Measurements from ENCODE around the gene FRYL. TPM values are rescaled to one million over a fixed set of nuclear protein-coding genes. Genes with fewer than 3 reads are reported as not detected.

FRYL gene
- total RNA-seq, 1 experiment from 2014 or later: 43.1 TPM

GRCh38 chr4:48653217-48654014 lies 126.7 kb downstream of the FRYL start:
- ChIA-PET POLR2A (ENCODE audit: low non-redundant PET) (no interaction called here), CTCF (no interaction called here)
- no TSS peak for BruUV-seq (replicated peaks)
- TF ChIP-seq, protein P1, sequence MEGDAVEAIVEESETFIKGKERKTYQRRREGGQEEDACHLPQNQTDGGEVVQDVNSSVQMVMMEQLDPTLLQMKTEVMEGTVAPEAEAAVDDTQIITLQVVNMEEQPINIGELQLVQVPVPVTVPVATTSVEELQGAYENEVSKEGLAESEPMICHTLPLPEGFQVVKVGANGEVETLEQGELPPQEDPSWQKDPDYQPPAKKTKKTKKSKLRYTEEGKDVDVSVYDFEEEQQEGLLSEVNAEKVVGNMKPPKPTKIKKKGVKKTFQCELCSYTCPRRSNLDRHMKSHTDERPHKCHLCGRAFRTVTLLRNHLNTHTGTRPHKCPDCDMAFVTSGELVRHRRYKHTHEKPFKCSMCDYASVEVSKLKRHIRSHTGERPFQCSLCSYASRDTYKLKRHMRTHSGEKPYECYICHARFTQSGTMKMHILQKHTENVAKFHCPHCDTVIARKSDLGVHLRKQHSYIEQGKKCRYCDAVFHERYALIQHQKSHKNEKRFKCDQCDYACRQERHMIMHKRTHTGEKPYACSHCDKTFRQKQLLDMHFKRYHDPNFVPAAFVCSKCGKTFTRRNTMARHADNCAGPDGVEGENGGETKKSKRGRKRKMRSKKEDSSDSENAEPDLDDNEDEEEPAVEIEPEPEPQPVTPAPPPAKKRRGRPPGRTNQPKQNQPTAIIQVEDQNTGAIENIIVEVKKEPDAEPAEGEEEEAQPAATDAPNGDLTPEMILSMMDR (conservative IDR thresholded peaks at IDR 0.05; ENCODE audit: low read depth, low read length): no peak
- no peak for TF ChIP-seq EZH2 (IDR thresholded peaks at IDR 0.05; ENCODE audit: borderline replicate concordance, low read depth, low read length, poor library complexity, severe bottlenecking)
- intact Hi-C loops (cut with micrococcal nuclease; ENCODE audit: unreplicated experiment): no loop called here
- H3K36me3 ChIP-seq (ENCODE audit: insufficient read depth, low read length, poor library complexity, severe bottlenecking): no peaks in the 10 kb centered on the region
- DNase-seq (ENCODE audit: low spot score): peak; percentile 50
- no peaks in the 10 kb centered on the region for H3K27me3 ChIP-seq (replicated peaks; ENCODE audit: insufficient read depth, low read depth, low read length, poor library complexity)
- peaks cover 45% of the 10 kb centered on the region for H3K4me1 ChIP-seq (ENCODE audit: insufficient read depth, low read length, poor library complexity, severe bottlenecking)
- no peak overlapping the region for H3K4me3 ChIP-seq (ENCODE audit: low read depth, low read length, poor library complexity, severe bottlenecking)
- no peaks in the 10 kb centered on the region for H3K9me3 ChIP-seq (ENCODE audit: low read depth, low read length, poor library complexity, severe bottlenecking)
- no peak overlapping the region for H3K27ac ChIP-seq (ENCODE audit: low read depth, low read length, poor library complexity, severe bottlenecking)

DNA sequence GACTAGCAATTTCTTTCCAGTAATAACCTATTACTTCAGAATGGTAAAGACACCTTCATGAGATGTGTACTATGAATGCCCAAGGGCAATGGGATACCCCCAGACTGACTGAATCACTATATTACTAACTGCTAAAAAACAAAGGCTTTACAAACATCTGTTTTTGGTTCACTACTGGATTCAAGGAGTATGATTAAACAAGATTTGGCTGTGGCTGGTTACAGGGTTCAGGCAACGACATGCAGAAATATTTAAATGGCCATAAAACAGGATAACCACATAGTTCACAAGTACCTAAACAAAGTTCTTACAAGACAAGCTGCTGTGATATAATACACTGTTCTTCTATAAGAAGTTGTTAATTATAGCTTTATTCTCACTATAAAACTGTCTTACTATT lies 128.2 kb downstream of the FRYL start:
- H3K4me3 ChIP-seq (ENCODE audit: low read depth, low read length, poor library complexity, severe bottlenecking): no peak overlapping the region
- BruUV-seq (replicated peaks): no TSS peak
- H3K27me3 ChIP-seq (replicated peaks; ENCODE audit: insufficient read depth, low read depth, low read length, poor library complexity): no peaks in the 10 kb centered on the region
- no peaks in the 10 kb centered on the region for H3K9me3 ChIP-seq (ENCODE audit: low read depth, low read length, poor library complexity, severe bottlenecking)
- intact Hi-C loops (cut with micrococcal nuclease; ENCODE audit: unreplicated experiment): no loop called here
- DNase-seq (ENCODE audit: low spot score): peak; percentile 30
- ChIA-PET POLR2A (ENCODE audit: low non-redundant PET) (no interaction called here), CTCF (no interaction called here)
- H3K27ac ChIP-seq (ENCODE audit: low read depth, low read length, poor library complexity, severe bottlenecking): no peak overlapping the region
- H3K36me3 ChIP-seq (ENCODE audit: insufficient read depth, low read length, poor library complexity, severe bottlenecking): no peaks in the 10 kb centered on the region
- TF ChIP-seq EZH2 (IDR thresholded peaks at IDR 0.05; ENCODE audit: borderline replicate concordance, low read depth, low read length, poor library complexity, severe bottlenecking): no peak
- TF ChIP-seq, protein P1 (conservative IDR thresholded peaks at IDR 0.05; ENCODE audit: low read depth, low read length): no peak
- peaks cover 45% of the 10 kb centered on the region for H3K4me1 ChIP-seq (ENCODE audit: insufficient read depth, low read length, poor library complexity, severe bottlenecking)

DNA sequence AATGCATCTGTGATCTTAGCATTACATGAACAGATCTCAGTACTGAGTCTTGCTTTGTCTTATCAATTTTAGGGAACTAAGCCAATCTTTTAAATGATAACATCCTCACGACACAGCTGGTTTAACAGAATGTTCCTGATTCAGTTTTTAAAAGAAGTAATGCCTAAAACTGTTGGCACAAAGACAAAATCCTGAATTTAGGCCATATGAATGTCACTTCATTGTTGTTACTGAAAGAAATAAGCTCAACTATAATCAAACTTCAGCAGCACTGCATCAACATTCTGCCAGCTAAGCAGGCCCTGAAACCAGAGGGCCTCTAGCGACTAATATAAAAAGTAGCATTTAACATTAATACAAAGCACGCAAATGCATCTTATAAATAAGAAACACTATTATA lies 130.6 kb downstream of the FRYL start:
- H3K36me3 ChIP-seq (ENCODE audit: insufficient read depth, low read length, poor library complexity, severe bottlenecking): no peaks in the 10 kb centered on the region
- TF ChIP-seq, protein P1 (conservative IDR thresholded peaks at IDR 0.05; ENCODE audit: low read depth, low read length): no peak
- TF ChIP-seq EZH2 (IDR thresholded peaks at IDR 0.05; ENCODE audit: borderline replicate concordance, low read depth, low read length, poor library complexity, severe bottlenecking): no peak
- ChIA-PET CTCF (no interaction called here), POLR2A (ENCODE audit: low non-redundant PET) (no interaction called here)
- no peaks in the 10 kb centered on the region for H3K27me3 ChIP-seq (replicated peaks; ENCODE audit: insufficient read depth, low read depth, low read length, poor library complexity)
- peaks cover 38% of the 10 kb centered on the region for H3K4me1 ChIP-seq (ENCODE audit: insufficient read depth, low read length, poor library complexity, severe bottlenecking)
- BruUV-seq (replicated peaks): no TSS peak
- no peaks in the 10 kb centered on the region for H3K9me3 ChIP-seq (ENCODE audit: low read depth, low read length, poor library complexity, severe bottlenecking)
- H3K4me3 ChIP-seq (ENCODE audit: low read depth, low read length, poor library complexity, severe bottlenecking): no peak overlapping the region
- no peak for DNase-seq (ENCODE audit: low spot score)
- intact Hi-C loops (cut with micrococcal nuclease; ENCODE audit: unreplicated experiment): no loop called here
- no peak overlapping the region for H3K27ac ChIP-seq (ENCODE audit: low read depth, low read length, poor library complexity, severe bottlenecking)

All from A673 (cell line).